Brain pericyte (primary cell): ENCODE measurements around the gene SPATA17.
"Not testable (repeated sequence)": the region's sequence is repeated elsewhere in the genome, so short reads cannot be mapped to it uniquely, and the experiment has no call there.

Experiments
- DNase-seq: peaks from one replicate; pipeline ENCODE4 v3.0.0-alpha.2; 2012; ENCODE audit warnings: low read depth, low spot score

The SPATA17 gene

GRCh38 chr1:217630711-217631591 lies at the start of gene SPATA17, which contains the start of gene GPATCH2:
SPATA17 (plus strand) TSS chr1:217631344; CDS start chr1:217631379, 35 bp downstream.
GPATCH2 (minus strand) TSS chr1:217631090; CDS start chr1:217630971, 119 bp downstream.
- peak; percentile 76 for DNase-seq

- DNase-seq = not testable (repeated sequence)
Measured at GRCh38 chr1:217584286-217584811, 46.8 kb upstream of the SPATA17 start.

- DNase-seq = no peak
Measured at GRCh38 chr1:217585577-217585976, 45.6 kb upstream of the SPATA17 start.

GRCh38 chr1:217586586-217586985 lies 44.6 kb upstream of the SPATA17 start:
- no peak for DNase-seq

GRCh38 chr1:217590598-217590997 lies 40.5 kb upstream of the SPATA17 start:
- DNase-seq = no peak

GRCh38 chr1:217599154-217599553 lies 32.0 kb upstream of the SPATA17 start:
- no peak for DNase-seq

GRCh38 chr1:217602380-217602779 lies 28.8 kb upstream of the SPATA17 start:
- DNase-seq = no peak

GRCh38 chr1:217605390-217605789 lies 25.8 kb upstream of the SPATA17 start:
- DNase-seq = no peak

- no peak for DNase-seq
Measured at GRCh38 chr1:217614200-217614712, 16.9 kb upstream of the SPATA17 start.

GRCh38 chr1:217617126-217617525 lies 14.0 kb upstream of the SPATA17 start:
- no peak for DNase-seq

GRCh38 chr1:217620814-217621213 lies 10.3 kb upstream of the SPATA17 start:
- DNase-seq = no peak

- no peak for DNase-seq
Measured at GRCh38 chr1:217622042-217622441, 9.1 kb upstream of the SPATA17 start.

GRCh38 chr1:217626321-217626720 lies 4.8 kb upstream of the SPATA17 start:
- DNase-seq = no peak

- DNase-seq = no peak
Measured at GRCh38 chr1:217627431-217627830, 3.7 kb upstream of the SPATA17 start.

- no peak for DNase-seq
Measured at GRCh38 chr1:217642455-217642854, 11.3 kb downstream of the SPATA17 start.

GRCh38 chr1:217647791-217648190 lies 16.6 kb downstream of the SPATA17 start:
- no peak for DNase-seq

- no peak for DNase-seq
Measured at GRCh38 chr1:217650674-217651073, 19.5 kb downstream of the SPATA17 start.

GRCh38 chr1:217660353-217661062 lies 29.4 kb downstream of the SPATA17 start:
- DNase-seq = no peak

GRCh38 chr1:217661407-217661806 lies 30.3 kb downstream of the SPATA17 start:
- no peak for DNase-seq

GRCh38 chr1:217668351-217668940 lies 37.3 kb downstream of the SPATA17 start:
- no peak for DNase-seq

- no peak for DNase-seq
Measured at GRCh38 chr1:217673387-217673786, 42.2 kb downstream of the SPATA17 start.
